Stimulated activated CD4-positive, alpha-beta T cell treated with anti-CD3 and anti-CD28 coated beads, TNF-alpha, amount 100 ng/mL, for 24 hours (primary cell): ENCODE results near the gene HERPUD1.
"Not testable (repeated sequence)": the region's sequence is repeated elsewhere in the genome, so short reads cannot be mapped to it uniquely, and the experiment has no call there.

Experiments used
- DNase-seq, 3 experiments: peaks; one replicate each; pipeline ENCODE4 v3.0.0-alpha.2; 2020; ENCODE audit warnings: low read depth in 3 of 3

Gene HERPUD1

DNA sequence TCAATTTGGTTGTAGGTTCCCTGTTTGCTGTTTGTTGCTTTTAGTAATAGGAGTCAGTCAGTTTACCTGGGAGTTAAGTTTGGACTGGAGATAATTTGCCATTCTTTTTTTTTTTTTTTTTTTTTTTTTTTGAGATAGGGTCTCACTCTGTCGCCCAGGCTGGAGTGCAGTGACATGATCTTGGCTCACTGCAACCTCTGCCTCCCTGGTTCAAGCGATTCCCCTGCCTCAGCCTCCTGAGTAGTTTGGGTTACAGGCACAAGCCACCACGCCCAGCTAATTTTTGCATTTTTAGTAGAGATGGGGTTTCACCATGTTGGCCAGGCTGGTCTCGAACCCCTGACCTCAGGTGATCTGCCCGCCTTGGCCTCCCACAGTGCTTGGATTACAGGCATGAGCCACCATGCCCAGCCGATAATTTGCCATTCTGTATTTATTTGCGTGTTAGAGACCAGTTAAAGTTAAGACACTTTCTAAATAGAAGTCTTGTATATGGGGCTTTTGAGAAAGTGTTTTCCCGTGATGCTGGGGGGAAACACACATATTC lies 2.7 kb downstream of the HERPUD1 start:
- not testable (repeated sequence) for DNase-seq

DNA sequence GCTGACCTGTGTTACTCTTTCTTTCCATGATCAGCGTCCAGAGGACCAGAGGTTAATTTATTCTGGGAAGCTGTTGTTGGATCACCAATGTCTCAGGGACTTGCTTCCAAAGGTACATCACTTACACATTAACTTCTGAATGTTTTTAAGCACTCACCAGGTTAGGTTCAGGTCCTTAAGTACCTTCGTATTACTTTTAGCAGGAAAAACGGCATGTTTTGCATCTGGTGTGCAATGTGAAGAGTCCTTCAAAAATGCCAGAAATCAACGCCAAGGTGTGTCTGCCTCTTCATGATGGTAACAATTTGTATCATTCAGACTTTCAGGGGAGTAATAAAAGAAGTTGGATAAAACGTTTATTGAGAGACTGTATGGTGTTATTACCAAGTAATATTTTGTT lies 3.3 kb downstream of the HERPUD1 start:
- no peak for DNase-seq

DNA sequence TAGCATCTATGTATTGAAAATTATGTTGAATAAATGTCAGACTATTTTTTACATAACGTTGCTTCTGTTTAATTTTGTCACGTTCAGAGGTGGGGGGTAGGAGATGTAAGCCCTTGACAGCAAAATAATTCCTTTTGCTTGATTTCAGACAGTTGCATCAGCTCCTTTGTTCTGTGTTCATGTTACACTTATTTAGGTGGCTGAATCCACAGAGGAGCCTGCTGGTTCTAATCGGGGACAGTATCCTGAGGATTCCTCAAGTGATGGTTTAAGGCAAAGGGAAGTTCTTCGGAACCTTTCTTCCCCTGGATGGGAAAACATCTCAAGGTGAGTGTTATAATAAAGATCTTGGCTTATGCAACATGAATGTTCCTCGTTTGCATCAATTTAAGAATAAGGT lies 4.5 kb downstream of the HERPUD1 start:
- no peak for DNase-seq

DNA sequence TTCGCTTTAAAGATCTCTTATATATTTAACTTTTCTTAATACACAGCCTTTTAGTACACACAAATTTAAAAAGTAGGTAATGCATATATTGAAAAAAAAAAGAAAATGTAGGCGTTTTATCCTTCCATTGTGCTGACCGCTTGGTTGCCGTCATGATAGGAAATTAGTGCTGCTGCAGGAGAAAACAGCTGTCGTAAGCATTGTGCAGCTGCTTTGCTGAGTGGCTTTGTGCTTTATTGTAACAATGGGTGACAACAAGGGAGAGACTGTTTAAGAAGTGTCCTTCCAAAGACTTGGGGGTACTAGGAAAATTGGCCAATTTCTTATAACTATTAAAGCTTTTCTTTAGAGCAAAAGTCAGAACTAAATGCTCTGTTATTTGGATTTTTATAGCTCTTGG lies 5.0 kb downstream of the HERPUD1 start:
- DNase-seq: no peak

DNA sequence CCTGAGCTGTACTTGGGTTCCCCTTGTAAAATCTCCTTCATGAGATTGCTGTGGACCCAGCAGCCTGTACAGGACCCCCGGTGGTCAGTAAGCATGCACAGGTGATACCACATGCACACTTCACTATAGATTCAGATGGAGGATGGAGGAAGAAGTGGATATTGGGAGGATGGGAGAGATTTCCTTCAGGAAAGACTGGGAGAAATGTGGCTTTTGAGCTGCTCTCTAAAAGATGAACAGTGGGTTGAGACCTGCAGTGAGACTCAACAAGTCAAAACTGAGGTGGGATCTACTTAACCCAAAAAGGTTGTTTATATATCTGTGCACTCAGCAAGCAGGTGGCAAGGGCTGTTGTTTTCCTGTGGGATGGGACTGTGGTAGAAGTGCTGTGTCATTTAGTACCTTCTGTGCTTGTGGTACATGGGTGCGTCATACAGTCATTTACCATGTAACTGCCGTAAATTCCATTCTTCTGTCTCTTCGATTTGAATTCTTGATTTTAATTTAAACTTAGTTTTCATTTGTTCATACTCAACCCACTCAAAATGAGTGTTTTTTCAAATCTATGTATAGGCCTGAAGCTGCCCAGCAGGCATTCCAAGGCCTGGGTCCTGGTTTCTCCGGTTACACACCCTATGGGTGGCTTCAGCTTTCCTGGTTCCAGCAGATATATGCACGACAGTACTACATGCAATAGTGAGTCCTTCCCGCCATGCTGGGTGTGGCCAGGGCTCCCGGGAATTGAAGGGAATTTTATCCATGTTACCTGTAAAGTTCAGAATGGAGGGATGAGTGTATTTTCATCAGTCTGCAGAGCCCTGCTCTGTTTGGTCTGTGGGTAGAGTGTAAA lies 6.9 kb downstream of the HERPUD1 start:
- DNase-seq: peak in 2 of 3 experiments; percentile 25 to 30

DNA sequence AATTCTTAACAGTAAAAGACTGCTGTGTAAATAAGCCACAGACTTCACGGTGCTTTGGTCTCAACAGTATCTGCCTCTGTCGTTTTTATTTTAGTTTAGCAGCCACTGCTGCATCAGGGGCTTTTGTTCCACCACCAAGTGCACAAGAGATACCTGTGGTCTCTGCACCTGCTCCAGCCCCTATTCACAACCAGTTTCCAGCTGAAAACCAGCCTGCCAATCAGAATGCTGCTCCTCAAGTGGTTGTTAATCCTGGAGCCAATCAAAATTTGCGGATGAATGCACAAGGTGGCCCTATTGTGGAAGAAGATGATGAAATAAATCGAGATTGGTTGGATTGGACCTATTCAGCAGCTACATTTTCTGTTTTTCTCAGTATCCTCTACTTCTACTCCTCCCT lies 7.9 kb downstream of the HERPUD1 start:
- no peak for DNase-seq

DNA sequence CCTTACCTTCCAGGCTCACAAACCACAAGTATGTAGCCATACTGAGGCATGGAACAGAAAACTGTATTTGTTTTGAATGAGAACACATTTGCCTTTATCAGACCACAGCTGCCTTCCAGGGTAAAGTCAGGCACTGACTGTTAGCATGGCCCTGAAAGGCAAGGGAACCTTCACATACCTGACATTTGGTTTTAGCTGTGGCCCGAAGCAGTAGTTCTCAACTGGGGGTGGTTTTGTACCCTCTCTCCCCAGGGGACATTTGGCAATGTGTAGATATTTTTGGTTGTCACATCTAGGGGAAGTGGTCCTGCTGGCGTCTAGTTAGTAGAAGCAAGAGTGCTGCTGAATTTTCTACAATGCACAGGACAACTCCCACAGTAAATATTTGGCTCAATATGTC lies 9.2 kb downstream of the HERPUD1 start:
- DNase-seq: no peak

DNA sequence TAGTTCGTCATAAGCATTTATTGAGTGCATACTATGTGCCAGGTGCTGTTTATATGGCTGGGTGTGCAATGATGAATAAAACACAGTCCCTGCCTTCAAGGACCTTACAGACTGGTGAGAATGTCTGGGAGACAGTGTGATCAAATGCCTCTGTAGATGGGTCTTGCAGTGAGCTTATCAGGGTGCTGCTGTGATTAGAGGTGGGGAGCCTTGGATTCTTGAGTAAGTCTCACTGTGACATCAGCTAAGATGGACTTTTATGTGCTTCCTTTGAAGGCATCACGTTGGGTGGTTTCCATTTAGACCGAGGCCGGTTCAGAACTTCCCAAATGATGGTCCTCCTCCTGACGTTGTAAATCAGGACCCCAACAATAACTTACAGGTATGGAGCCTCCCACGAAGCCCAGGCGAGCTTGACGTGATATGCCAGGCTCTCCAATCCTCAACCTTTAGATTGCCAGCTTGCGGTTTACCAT lies 10.0 kb downstream of the HERPUD1 start:
- no peak for DNase-seq

DNA sequence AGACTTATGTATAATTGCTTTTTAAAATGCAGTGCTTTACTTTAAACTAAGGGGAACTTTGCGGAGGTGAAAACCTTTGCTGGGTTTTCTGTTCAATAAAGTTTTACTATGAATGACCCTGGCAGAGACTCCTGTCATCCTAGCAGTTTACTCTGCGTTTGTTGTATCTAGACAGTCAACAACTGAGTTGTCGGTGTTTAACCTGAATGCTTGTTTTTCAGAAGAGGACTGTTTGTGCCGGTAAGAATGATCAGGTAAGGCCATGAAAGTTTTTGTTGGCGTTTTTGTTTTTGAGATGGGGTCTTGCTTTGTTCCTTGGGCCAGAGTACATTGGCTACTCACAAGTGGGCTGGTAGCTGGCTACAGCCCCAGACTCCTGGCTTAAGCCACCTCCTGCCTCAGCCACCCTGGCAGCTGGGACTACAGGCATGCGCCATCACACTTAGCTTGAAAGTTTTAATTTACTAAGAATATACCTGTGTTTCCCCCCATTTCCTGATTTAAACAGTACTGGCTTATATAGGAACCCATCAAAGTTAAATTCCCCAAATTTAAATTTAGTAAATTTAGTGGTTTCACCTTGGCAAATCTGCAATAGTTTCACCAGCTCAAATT lies 11.9 kb downstream of the HERPUD1 start:
- DNase-seq: no peak

DNA sequence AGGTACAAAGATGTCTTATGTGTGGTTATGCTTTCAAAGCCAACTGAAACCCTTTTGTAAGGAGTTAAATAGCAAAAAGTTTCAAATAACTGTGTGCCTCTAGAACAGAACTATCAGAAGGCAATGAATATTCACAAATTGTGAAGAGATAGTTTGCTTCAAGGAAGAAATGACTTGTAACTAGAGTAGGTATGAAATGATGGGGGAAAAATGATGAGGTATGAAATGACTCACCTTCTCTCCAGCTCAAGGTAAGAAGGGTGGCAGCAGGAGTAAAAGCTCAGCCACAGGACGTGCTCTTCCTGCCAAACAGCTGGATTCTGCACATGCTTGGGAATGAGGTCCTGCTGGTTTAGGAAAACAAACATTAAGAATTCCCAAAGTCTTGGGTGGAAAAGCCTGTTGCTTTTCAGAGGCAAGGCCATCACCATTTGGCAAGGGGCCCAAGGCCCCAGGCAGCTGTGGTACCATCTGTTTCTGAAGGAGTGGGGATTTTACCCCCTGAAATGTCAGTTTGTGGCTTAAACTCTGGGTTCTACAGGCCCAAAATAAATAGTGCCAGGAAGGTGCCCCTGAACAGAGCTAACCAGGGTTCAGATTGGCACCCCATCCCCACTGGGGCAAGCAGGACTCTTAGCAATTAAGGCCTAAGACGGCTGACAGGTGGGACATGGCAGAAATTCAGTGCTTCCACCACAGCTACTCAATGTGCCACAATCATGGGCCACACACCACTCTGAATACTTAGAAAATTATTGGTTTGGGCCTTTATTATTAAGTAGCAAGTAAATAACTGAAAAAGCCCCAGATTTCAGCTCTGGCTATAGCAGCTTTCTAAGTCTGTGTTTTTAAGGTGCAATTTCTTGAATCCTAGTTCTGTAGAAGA lies 13.3 kb downstream of the HERPUD1 start:
- DNase-seq: peak in 1 of 3 experiments; percentile 25

DNA sequence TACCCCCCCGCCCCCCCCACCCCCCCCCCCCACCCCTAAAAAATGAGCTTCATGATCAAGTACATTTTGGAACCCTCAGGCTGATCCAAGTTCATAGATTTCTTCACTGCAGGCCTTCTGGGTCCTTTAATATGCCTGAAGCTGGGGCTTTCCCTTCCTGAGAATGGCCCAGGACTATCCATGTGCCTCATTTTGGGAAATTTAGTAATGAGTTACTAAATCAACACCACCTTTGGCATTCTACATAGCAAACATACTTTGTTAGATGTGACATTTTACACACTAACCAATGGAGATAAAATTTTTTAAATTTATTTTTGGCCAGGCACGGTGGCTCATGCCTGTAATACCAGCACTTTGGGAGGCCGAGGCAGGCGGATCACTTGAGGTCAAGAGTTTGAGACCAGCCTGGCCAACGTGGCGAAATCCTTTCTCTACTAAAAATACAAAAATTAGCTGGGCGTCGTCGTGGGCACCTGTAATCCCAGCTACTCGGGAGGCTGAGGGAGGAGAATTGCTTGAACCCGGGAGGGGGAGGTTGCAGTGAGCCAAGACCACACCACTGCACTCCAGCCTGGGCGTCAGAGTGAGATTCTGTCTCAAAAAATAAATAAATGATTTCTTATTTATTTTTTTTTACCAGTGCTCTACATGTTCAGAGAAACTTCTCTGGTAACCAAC lies 14.0 kb downstream of the HERPUD1 start:
- DNase-seq: no peak

DNA sequence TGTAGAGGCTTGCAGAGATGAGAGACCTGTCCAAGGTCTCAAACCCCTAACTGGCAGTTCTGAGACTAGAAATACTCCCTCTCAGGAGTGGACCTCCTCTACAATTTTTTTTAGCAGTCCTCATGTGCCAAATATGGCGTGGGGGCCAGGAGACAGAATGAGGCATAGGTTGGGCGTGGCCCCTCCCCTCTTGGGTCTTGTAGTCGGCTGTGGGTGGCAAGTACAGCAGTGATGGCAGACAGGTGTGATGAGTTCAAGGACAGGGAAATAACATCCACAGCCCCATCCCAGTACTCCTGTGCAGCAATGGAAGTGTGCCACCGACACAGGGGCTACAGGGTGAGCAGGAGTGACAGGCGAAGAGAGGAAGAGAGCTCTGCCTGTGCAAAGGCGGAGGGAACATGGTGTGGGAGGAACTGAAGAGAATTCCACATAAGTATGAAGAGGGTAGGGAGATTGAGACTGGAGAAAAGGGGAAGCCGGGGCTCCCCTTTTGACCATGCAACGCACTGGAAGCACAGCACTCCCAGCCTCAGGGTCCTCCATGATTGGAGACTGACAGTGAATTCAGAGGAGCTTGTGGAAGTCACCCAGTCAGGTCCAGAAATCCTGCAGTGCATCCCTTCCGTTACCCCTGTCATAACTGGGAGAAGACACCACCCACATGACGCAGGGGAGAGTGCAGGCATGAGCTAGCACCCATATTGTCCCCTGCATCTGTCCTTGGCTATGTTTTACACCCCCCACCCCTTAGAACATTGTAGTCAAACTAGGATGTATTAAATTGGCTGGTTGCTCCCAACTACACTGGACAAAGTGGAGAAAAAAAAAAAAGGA lies 15.0 kb downstream of the HERPUD1 start:
- DNase-seq: no peak

DNA sequence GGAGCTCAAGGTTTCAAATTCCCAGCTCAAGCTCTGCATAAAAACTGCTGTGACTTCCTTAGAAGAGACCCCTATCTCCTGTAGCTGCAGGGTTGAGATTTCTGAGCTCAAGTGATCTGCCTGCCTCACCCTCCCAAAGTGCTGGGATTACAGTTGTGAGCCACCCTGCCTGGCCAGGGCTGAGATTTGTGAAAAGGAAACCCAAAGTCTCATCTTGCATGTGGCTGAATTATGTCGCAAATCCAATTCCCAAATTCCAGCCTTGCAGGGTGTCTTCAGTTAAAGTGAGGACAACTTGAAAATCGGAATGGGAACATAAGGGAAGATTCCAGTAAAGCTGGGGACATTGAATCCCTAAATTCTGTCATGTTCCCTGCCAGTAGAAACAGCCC lies 15.7 kb downstream of the HERPUD1 start:
- DNase-seq: no peak

DNA sequence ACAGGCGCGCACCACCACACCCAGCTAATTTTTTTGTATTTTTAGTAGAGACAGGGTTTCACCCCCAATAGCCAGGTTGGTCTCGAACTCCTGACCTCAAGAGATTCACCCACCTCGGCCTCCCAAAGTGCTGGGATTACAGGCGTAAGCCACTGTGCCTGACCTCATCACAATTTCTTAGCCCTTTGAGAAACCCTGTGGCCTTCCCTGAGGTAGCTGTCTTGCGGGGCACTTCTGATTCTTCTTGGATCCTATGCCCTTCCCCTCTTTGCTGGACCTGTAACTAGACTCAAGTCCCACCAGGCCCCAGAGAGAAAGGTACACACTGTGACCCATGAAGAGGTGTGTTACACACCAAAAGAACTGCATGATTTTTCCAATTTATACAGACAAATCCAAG lies 16.3 kb downstream of the HERPUD1 start:
- DNase-seq: no peak

DNA sequence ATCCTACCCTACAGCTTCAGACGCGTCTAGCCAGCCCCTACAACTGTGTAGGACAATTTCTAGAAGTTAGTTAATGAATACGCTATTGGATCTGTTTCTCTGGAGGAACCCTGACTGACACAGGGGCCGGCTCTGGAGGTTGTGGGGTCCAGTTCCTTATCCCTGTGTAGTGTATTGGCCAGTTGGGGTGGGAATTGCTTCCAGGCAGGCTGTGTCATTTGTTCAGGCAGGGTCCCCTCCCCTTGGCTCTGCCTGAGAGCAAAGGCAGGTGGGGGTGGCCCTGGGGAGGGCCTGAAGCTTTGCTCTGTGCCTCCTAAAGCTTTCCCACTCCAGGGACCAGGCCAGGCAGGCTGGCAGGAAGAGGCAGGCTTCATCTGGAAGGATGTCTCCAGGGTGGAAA lies 18.1 kb downstream of the HERPUD1 start:
- DNase-seq: no peak

DNA sequence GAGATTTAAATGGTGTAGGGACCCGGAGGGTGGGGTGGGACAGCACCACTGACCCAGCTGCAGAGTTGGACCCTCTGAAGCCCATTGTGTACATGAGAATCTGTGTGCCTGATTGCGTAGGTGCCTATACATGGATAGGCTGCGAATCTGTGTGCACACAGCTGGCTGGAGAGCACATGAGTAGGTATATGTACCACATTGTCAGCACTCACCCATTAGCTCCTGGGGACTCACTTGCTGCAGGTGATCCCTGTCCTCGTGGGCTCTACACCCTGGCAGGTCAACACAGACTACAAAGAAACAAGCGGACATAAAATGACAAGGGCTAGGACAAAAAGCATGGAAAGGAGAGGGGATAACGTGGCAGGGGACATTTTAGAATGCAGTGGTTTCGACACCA lies 18.5 kb downstream of the HERPUD1 start:
- no peak for DNase-seq

DNA sequence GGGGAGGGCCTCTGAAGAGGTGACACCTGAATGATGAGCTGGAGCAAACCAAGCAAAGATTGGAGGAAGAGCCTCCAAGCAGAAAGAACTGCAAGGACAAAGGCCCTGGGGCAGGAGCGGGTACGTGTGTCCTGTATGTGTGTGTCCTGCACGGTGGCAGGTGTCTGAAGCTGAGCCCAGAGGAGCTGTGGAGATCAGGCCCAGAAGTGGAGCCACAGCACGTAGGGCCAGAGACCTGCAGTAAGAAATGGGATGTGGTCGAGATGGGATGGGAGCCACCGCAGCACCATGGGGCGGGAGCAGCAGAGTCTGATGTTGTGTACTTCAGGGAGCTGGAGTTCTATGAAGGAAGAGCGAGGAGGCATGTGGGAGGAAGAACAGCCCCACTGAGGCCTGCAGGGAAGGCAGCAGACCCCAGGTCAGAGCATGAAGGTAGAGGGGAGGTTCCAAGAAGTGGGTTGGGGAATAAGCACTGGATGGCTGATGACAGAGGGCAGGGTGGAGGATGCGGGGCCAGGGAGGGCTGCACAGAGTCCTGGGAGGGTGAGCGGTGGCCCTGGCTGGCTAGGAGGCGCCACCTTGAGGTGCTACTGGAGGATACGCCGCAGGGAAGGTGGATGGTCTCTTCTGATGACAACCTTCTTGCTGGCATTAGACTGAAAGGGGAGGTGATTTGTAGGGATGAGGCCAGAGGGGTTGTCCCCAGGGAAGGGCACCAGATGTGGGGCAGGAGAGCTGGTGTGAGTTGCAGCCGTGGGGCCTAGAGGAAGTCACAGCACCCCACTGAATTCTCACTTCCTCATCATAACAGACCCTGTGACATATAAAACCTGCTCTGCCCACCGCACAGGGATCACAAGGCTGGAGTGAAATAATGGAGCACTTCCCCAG lies 19.2 kb downstream of the HERPUD1 start:
- peak in 2 of 3 experiments; percentile 31 to 63 for DNase-seq

DNA sequence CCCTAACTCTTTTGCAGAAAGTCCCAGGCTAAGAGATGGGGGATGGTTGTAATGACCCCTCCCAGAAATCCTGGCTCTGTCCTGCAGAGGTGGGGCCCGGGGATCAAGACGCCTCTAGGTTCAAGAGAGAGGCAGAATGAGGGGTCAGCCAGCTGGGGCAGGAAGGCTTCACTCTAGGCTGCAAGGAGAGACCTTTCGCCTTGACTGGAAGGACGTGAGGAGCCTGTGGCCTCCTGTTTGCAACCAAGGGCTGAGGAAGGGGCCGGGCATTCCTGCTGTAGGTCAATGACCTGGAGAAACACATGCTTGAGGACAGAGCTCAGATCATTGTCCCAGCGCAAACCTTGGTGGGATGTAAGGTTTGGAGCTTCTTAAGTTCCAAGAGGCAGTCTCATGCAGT lies 21.1 kb downstream of the HERPUD1 start:
- DNase-seq: no peak

DNA sequence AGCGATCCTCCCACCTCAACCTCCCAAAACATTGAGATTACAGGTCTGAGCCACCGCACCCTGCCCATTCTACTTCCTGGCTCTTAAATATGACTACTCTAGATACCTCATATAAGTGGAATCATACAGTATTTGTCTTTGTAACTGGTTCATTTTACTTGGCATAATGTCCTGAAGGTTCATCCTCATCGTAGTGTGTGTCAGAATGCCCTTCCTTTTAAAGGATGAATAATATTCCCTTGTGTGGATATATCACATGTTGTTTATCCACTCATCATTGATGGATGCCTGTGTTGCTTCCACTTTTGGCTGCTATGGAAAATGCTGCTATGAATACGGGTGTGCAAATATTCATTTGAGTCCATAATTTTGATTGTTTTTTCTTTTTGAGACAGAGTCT lies 24.1 kb downstream of the HERPUD1 start:
- no peak for DNase-seq

DNA sequence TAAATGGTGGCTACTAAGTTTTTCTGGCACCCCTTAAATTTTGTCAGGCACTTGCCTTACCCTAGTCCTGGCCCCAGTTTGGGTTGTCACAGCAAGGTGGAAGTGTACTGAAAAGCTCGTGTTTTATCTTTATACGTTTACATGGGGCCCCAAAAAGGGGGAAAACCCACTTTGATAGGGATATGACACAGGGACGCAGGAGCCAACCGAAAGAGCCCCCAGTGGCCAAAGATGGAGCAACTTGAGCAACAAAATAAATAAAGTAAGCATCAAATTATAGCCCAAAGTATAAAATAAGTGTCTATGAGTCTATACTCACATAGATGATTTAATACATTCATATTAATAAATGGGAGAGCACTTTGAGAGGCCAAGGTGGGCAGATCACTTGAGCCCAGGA lies 24.8 kb downstream of the HERPUD1 start:
- DNase-seq: no peak
